Trophoblast cell (in vitro differentiated cells and primary cell): ENCODE results near the gene FAM78B.

Experiments
- DNase-seq, 2 donors: peaks; one replicate each; pipeline ENCODE4 v3.0.0-alpha.2; 2016
- H2AFZ ChIP-seq: 2 replicates; pipeline ENCODE4 v1.6.1; 2013; ENCODE audit warnings: low read length, moderate library complexity, mild to moderate bottlenecking; ENCODE audit not compliant: insufficient read depth, poor library complexity
- H2AK5ac ChIP-seq: 2 replicates; pipeline ENCODE4 v1.6.1; 2013; ENCODE audit warnings: mild to moderate bottlenecking, low read length
- H2BK120ac ChIP-seq: 2 replicates; pipeline ENCODE4 v1.6.1; 2013; ENCODE audit warnings: low read length, mild to moderate bottlenecking, moderate library complexity; ENCODE audit not compliant: insufficient read depth, poor library complexity
- H2BK12ac ChIP-seq: 2 replicates; pipeline ENCODE4 v1.6.1; 2013; ENCODE audit warnings: mild to moderate bottlenecking, low read length, moderate library complexity
- H2BK5ac ChIP-seq: 2 replicates; pipeline ENCODE4 v1.6.1; 2013; ENCODE audit warnings: low read length, low read depth, moderate library complexity, mild to moderate bottlenecking; ENCODE audit not compliant: poor library complexity
- H3K14ac ChIP-seq: 2 replicates; pipeline ENCODE4 v1.6.1; 2013; ENCODE audit warnings: mild to moderate bottlenecking, low read length
- H3K18ac ChIP-seq: 2 replicates; pipeline ENCODE4 v1.6.1; 2013; ENCODE audit warnings: mild to moderate bottlenecking, low read length
- H3K23ac ChIP-seq: 2 replicates; pipeline ENCODE4 v1.6.1; 2013; ENCODE audit warnings: low read length
- H3K27ac ChIP-seq: 2 replicates; pipeline ENCODE4 v1.5.1; 2013; ENCODE audit warnings: low read depth, mild to moderate bottlenecking, inconsistent platforms, low read length, moderate library complexity
- H3K27me3 ChIP-seq: 2 replicates; pipeline ENCODE4 v1.6.1; 2013; ENCODE audit warnings: inconsistent platforms, mild to moderate bottlenecking, low read length, moderate library complexity; ENCODE audit not compliant: insufficient read depth
- H3K36me3 ChIP-seq, 2 experiments: 1 replicate in 1 of 2; 2 replicates in 1 of 2; pipeline ENCODE4 v1.6.1; 2013; ENCODE audit warnings: low read length in 2 of 2, mild to moderate bottlenecking in 2 of 2, moderate library complexity in 1 of 2; ENCODE audit not compliant: insufficient read depth in 2 of 2, control insufficient read depth in 1 of 2
- H3K4ac ChIP-seq: 2 replicates; pipeline ENCODE4 v1.6.1; 2013; ENCODE audit warnings: low read depth, mild to moderate bottlenecking, low read length, moderate library complexity
- H3K4me1 ChIP-seq, 2 experiments: 1 replicate in 1 of 2; 2 replicates in 1 of 2; pipeline ENCODE4 v1.6.1; 2013; ENCODE audit warnings: low read length in 2 of 2, mild to moderate bottlenecking in 2 of 2, moderate library complexity in 1 of 2; ENCODE audit not compliant: insufficient read depth in 2 of 2, control insufficient read depth in 1 of 2
- H3K4me2 ChIP-seq: 2 replicates; pipeline ENCODE4 v1.6.1; 2013; ENCODE audit warnings: inconsistent platforms, mild to moderate bottlenecking, low read length, moderate library complexity
- H3K4me3 ChIP-seq: 2 replicates; pipeline ENCODE4 v1.5.1; 2013; ENCODE audit warnings: mild to moderate bottlenecking, low read depth, low read length, inconsistent platforms
- H3K79me1 ChIP-seq: one replicate; pipeline ENCODE4 v1.6.1; 2013; ENCODE audit warnings: low read length
- H3K79me2 ChIP-seq: 2 replicates; pipeline ENCODE4 v1.6.1; 2013; ENCODE audit warnings: low read length, mild to moderate bottlenecking; ENCODE audit not compliant: control insufficient read depth, insufficient read depth, poor library complexity
- H3K9ac ChIP-seq: 2 replicates; pipeline ENCODE4 v1.6.1; 2013; ENCODE audit warnings: mild to moderate bottlenecking, low read length
- H3K9me3 ChIP-seq: 2 replicates; pipeline ENCODE4 v1.6.1; 2013; ENCODE audit warnings: low read depth, mild to moderate bottlenecking, control low read depth, inconsistent platforms, low read length; ENCODE audit not compliant: insufficient read depth
- H4K12ac ChIP-seq: 2 replicates; pipeline ENCODE4 v1.6.1; 2013; ENCODE audit warnings: low read depth, mild to moderate bottlenecking, low read length, moderate library complexity
- H4K8ac ChIP-seq: 2 replicates; pipeline ENCODE4 v1.6.1; 2013; ENCODE audit warnings: low read depth, mild to moderate bottlenecking, low read length, moderate library complexity
- H4K91ac ChIP-seq: one replicate; pipeline ENCODE4 v1.6.1; 2013; ENCODE audit warnings: low read depth, mild to moderate bottlenecking, low read length, moderate library complexity
- WGBS: extraction: QIAGEN DNeasy Blood & Tissue Kit; methylation state at CpG from one replicate; pipeline ENCODE4 v1.1.7; 2013; ENCODE audit warnings: missing lambda C conversion rate; ENCODE audit not compliant: insufficient read length, insufficient coverage; ENCODE audit errors: extremely low coverage; 5-methylcytosine and 5-hydroxymethylcytosine counted together

Gene FAM78B

GRCh38 chr1:166080967-166081870 is 85.6 kb downstream of the FAM78B start:
- Histone ChIP-seq H4K8ac (no peak overlapping the region), H2BK5ac (no peak overlapping the region), H3K14ac (no peak overlapping the region), H3K9me3 (peaks cover 2% of the 10 kb centered on the region), H3K4ac (no peak overlapping the region), H3K27ac (no peak overlapping the region), H3K23ac (no peak overlapping the region), H3K79me1 (no peaks in the 10 kb centered on the region), H4K91ac (no peak overlapping the region), H3K4me3 (no peak overlapping the region), H2AK5ac (no peak overlapping the region), H3K4me1 (no peaks in the 10 kb centered on the region), H2AFZ (no peak overlapping the region), H3K9ac (no peak overlapping the region), H3K36me3 (no peaks in the 10 kb centered on the region), H3K18ac (no peak overlapping the region), H3K27me3 (no peaks in the 10 kb centered on the region), H2BK120ac (no peak overlapping the region), H3K79me2 (no peaks in the 10 kb centered on the region), H2BK12ac (no peak overlapping the region), H3K4me2 (no peak overlapping the region), H4K12ac (no peak overlapping the region)
- WGBS: no CpG with 5 or more reads among the region's 14 CpGs
- no peak for DNase-seq

GRCh38 chr1:166080277-166080966 is 86.4 kb downstream of the FAM78B start:
- Histone ChIP-seq H3K9ac (no peak overlapping the region), H3K27ac (no peak overlapping the region), H3K4ac (no peak overlapping the region), H4K91ac (no peak overlapping the region), H2BK12ac (no peak overlapping the region), H2AFZ (no peak overlapping the region), H2AK5ac (no peak overlapping the region), H4K8ac (no peak overlapping the region), H3K4me1 (no peaks in the 10 kb centered on the region), H3K79me2 (no peaks in the 10 kb centered on the region), H3K27me3 (no peaks in the 10 kb centered on the region), H3K23ac (no peak overlapping the region), H3K4me2 (no peak overlapping the region), H3K9me3 (peaks cover 2% of the 10 kb centered on the region), H3K18ac (no peak overlapping the region), H3K79me1 (no peaks in the 10 kb centered on the region), H2BK120ac (no peak overlapping the region), H3K36me3 (no peaks in the 10 kb centered on the region), H3K14ac (no peak overlapping the region), H3K4me3 (no peak overlapping the region), H4K12ac (no peak overlapping the region), H2BK5ac (no peak overlapping the region)
- no CpG with 5 or more reads among the region's 9 CpGs for WGBS
- DNase-seq: no peak

- Histone ChIP-seq H3K36me3 (no peaks in the 10 kb centered on the region), H4K8ac (no peak overlapping the region), H3K27me3 (no peaks in the 10 kb centered on the region), H3K4me1 (no peaks in the 10 kb centered on the region), H3K4me2 (no peak overlapping the region), H3K18ac (no peak overlapping the region), H3K27ac (no peak overlapping the region), H3K9me3 (peaks cover 2% of the 10 kb centered on the region), H2BK120ac (no peak overlapping the region), H2AK5ac (no peak overlapping the region), H3K9ac (no peak overlapping the region), H3K4ac (no peak overlapping the region), H3K79me1 (no peaks in the 10 kb centered on the region), H2BK12ac (no peak overlapping the region), H4K12ac (no peak overlapping the region), H2BK5ac (no peak overlapping the region), H3K14ac (no peak overlapping the region), H3K23ac (no peak overlapping the region), H3K79me2 (no peaks in the 10 kb centered on the region), H4K91ac (no peak overlapping the region), H3K4me3 (no peak overlapping the region), H2AFZ (no peak overlapping the region)
- no CpG with 5 or more reads among the region's 2 CpGs for WGBS
- DNase-seq: no peak
Observed at GRCh38 chr1:166079276-166079675, 87.5 kb downstream of the FAM78B start.

- H3K79me1 ChIP-seq: no peaks in the 10 kb centered on the region
- H3K4ac ChIP-seq: no peak overlapping the region
- DNase-seq: no peak
- no CpG with 5 or more reads among the region's 3 CpGs for WGBS
- no peak overlapping the region for H2AFZ ChIP-seq
- H2AK5ac ChIP-seq: no peak overlapping the region
- H4K91ac ChIP-seq: no peak overlapping the region
- no peaks in the 10 kb centered on the region for H3K27me3 ChIP-seq
- H3K4me1 ChIP-seq: no peaks in the 10 kb centered on the region
- H2BK5ac ChIP-seq: no peak overlapping the region
- H3K27ac ChIP-seq: no peak overlapping the region
- no peak overlapping the region for H4K8ac ChIP-seq
- no peak overlapping the region for H3K18ac ChIP-seq
- no peaks in the 10 kb centered on the region for H3K79me2 ChIP-seq
- H3K9ac ChIP-seq: no peak overlapping the region
- H3K23ac ChIP-seq: no peak overlapping the region
- no peak overlapping the region for H4K12ac ChIP-seq
- H3K4me3 ChIP-seq: no peak overlapping the region
- H2BK120ac ChIP-seq: no peak overlapping the region
- no peak overlapping the region for H3K4me2 ChIP-seq
- no peaks in the 10 kb centered on the region for H3K36me3 ChIP-seq
- H3K9me3 ChIP-seq: no peaks in the 10 kb centered on the region
- H3K14ac ChIP-seq: no peak overlapping the region
- no peak overlapping the region for H2BK12ac ChIP-seq
Observed at GRCh38 chr1:166073489-166073888, 93.3 kb downstream of the FAM78B start.
